Activated naive CD4-positive, alpha-beta T cell treated with anti-CD3 and anti-CD28 coated beads for 36 hours (primary cell): Measurements from ENCODE around the gene PIK3CG. TPM values are rescaled to one million over a fixed set of nuclear protein-coding genes. Genes with fewer than 3 reads are reported as not detected.
"Not testable (repeated sequence)": the region's sequence is repeated elsewhere in the genome, so short reads cannot be mapped to it uniquely, and the experiment has no call there.

Experiments used
- CTCF ChIA-PET: fragments of 350-600 bp; sonication (Branson Sonifier 250); formaldehyde crosslinking; loops from one replicate; lab custom pipeline; 2021; ENCODE audit warnings: antibody characterized with exemption; lab: Charles Lee
- DNase-seq: peaks from one replicate; pipeline ENCODE4 v3.0.0-alpha.2; 2020
- H3K27ac Mint-ChIP-seq: one replicate; pipeline ENCODE4 v1.8.0; 2021; ENCODE audit warnings: mild to moderate bottlenecking, mixed read lengths
- H3K27me3 Mint-ChIP-seq: one replicate; pipeline ENCODE4 v1.8.0; 2021; ENCODE audit warnings: low read depth, mixed read lengths
- H3K36me3 Mint-ChIP-seq: one replicate; pipeline ENCODE4 v1.8.0; 2021; ENCODE audit warnings: low read depth, mixed read lengths
- H3K4me1 Mint-ChIP-seq: one replicate; pipeline ENCODE4 v1.8.0; 2021; ENCODE audit warnings: low read depth, mixed read lengths
- H3K4me3 Mint-ChIP-seq: one replicate; pipeline ENCODE4 v1.8.0; 2021; ENCODE audit warnings: mild to moderate bottlenecking, moderate library complexity, mixed read lengths
- H3K9me3 Mint-ChIP-seq: one replicate; pipeline ENCODE4 v1.8.0; 2021; ENCODE audit warnings: mixed read lengths
- intact Hi-C: fragments of 100-400 bp; cut with micrococcal nuclease; formaldehyde crosslinking; loops from one replicate; pipeline ENCODE4 v1.15.1; 2023
- total RNA-seq, 2 experiments: library from RNA; stranded (reverse); gene quantifications; one replicate each; pipeline ENCODE4 v1.2.3, GENCODE V29; 2021

PIK3CG gene
- total RNA-seq, 2 experiments from 2014 or later, result 3.6 to 3.8 TPM

GRCh38 chr7:106896231-106896630 is 31.1 kb downstream of the PIK3CG start:
- peaks cover 39% of the 10 kb centered on the region for H3K36me3 Mint-ChIP-seq
- intact Hi-C loops, result no loop called here
- H3K27ac Mint-ChIP-seq, result no peak overlapping the region
- H3K4me1 Mint-ChIP-seq, result peaks cover 28% of the 10 kb centered on the region
- no peaks in the 10 kb centered on the region for H3K27me3 Mint-ChIP-seq
- CTCF ChIA-PET, result no interaction called here
- no peak overlapping the region for H3K4me3 Mint-ChIP-seq
- no peak for DNase-seq
- peaks cover 10% of the 10 kb centered on the region for H3K9me3 Mint-ChIP-seq

- intact Hi-C loops, H3K9me3 Mint-ChIP-seq, H3K27ac Mint-ChIP-seq, CTCF ChIA-PET, H3K27me3 Mint-ChIP-seq, H3K4me3 Mint-ChIP-seq, DNase-seq: not testable (repeated sequence)
- Mint-ChIP-seq H3K36me3 (peaks cover 41% of the 10 kb centered on the region), H3K4me1 (peaks cover 35% of the 10 kb centered on the region)
Observed at GRCh38 chr7:106897553-106897952, 32.5 kb downstream of the PIK3CG start.

- CTCF ChIA-PET, intact Hi-C loops, H3K4me3 Mint-ChIP-seq, DNase-seq, H3K27ac Mint-ChIP-seq, H3K9me3 Mint-ChIP-seq, H3K27me3 Mint-ChIP-seq: not testable (repeated sequence)
- H3K36me3 Mint-ChIP-seq, result peaks cover 38% of the 10 kb centered on the region
- H3K4me1 Mint-ChIP-seq, result peaks cover 35% of the 10 kb centered on the region
Observed at GRCh38 chr7:106898967-106899366, 33.9 kb downstream of the PIK3CG start.

- Mint-ChIP-seq H3K27me3 (no peaks in the 10 kb centered on the region), H3K27ac (no peak overlapping the region), H3K4me1 (peaks cover 34% of the 10 kb centered on the region), H3K9me3 (peaks cover 10% of the 10 kb centered on the region), H3K4me3 (no peak overlapping the region), H3K36me3 (peaks cover 39% of the 10 kb centered on the region)
- intact Hi-C loops, result no loop called here
- CTCF ChIA-PET, result interaction anchor here (0.7 to 1.1 kb wide), 3 partner anchors 44 to 182 kb away, joined by 3 read pairs; no protein-coding TSS in a partner anchor
- no peak for DNase-seq
Observed at GRCh38 chr7:106901828-106902441, 36.9 kb downstream of the PIK3CG start.

- CTCF ChIA-PET, result no interaction called here
- no peak overlapping the region for H3K4me3 Mint-ChIP-seq
- no peak for DNase-seq
- no peaks in the 10 kb centered on the region for H3K9me3 Mint-ChIP-seq
- no peaks in the 10 kb centered on the region for H3K27me3 Mint-ChIP-seq
- intact Hi-C loops, result no loop called here
- peaks cover 14% of the 10 kb centered on the region for H3K36me3 Mint-ChIP-seq
- H3K27ac Mint-ChIP-seq, result no peak overlapping the region
- peaks cover 12% of the 10 kb centered on the region for H3K4me1 Mint-ChIP-seq
Observed at GRCh38 chr7:106905734-106906133, 40.7 kb downstream of the PIK3CG start.

GRCh38 chr7:106911959-106912358 is 46.9 kb downstream of the PIK3CG start:
- Mint-ChIP-seq H3K9me3 (peaks cover 2% of the 10 kb centered on the region), H3K4me3 (no peak overlapping the region), H3K36me3 (peaks cover 5% of the 10 kb centered on the region), H3K27ac (no peak overlapping the region), H3K27me3 (no peaks in the 10 kb centered on the region), H3K4me1 (no peaks in the 10 kb centered on the region)
- CTCF ChIA-PET, result no interaction called here
- intact Hi-C loops, result no loop called here
- DNase-seq, result no peak

GRCh38 chr7:106914018-106914607 is 49.0 kb downstream of the PIK3CG start:
- H3K4me3 Mint-ChIP-seq, result no peak overlapping the region
- no peaks in the 10 kb centered on the region for H3K27me3 Mint-ChIP-seq
- peaks cover 4% of the 10 kb centered on the region for H3K36me3 Mint-ChIP-seq
- no peaks in the 10 kb centered on the region for H3K4me1 Mint-ChIP-seq
- no peak for DNase-seq
- CTCF ChIA-PET, result interaction anchor here (0.6 kb wide), 1 partner anchor 143 kb away, joined by 3 read pairs; no protein-coding TSS in a partner anchor
- intact Hi-C loops, result no loop called here
- no peak overlapping the region for H3K27ac Mint-ChIP-seq
- peaks cover 3% of the 10 kb centered on the region for H3K9me3 Mint-ChIP-seq

GRCh38 chr7:106915407-106915806 is 50.3 kb downstream of the PIK3CG start:
- H3K27ac Mint-ChIP-seq, result no peak overlapping the region
- CTCF ChIA-PET, result no interaction called here
- peaks cover 13% of the 10 kb centered on the region for H3K9me3 Mint-ChIP-seq
- no peaks in the 10 kb centered on the region for H3K27me3 Mint-ChIP-seq
- DNase-seq, result no peak
- peaks cover 4% of the 10 kb centered on the region for H3K36me3 Mint-ChIP-seq
- intact Hi-C loops, result no loop called here
- H3K4me1 Mint-ChIP-seq, result no peaks in the 10 kb centered on the region
- no peak overlapping the region for H3K4me3 Mint-ChIP-seq

GRCh38 chr7:106915873-106916272 is 50.8 kb downstream of the PIK3CG start:
- no peaks in the 10 kb centered on the region for H3K4me1 Mint-ChIP-seq
- no peaks in the 10 kb centered on the region for H3K27me3 Mint-ChIP-seq
- H3K27ac Mint-ChIP-seq, result no peak overlapping the region
- H3K4me3 Mint-ChIP-seq, result no peak overlapping the region
- no peak for DNase-seq
- peaks cover 4% of the 10 kb centered on the region for H3K36me3 Mint-ChIP-seq
- intact Hi-C loops, result no loop called here
- CTCF ChIA-PET, result no interaction called here
- peaks cover 16% of the 10 kb centered on the region for H3K9me3 Mint-ChIP-seq

- CTCF ChIA-PET, result no interaction called here
- H3K27me3 Mint-ChIP-seq, result no peaks in the 10 kb centered on the region
Observed at GRCh38 chr7:106916679-106917078, 51.6 kb downstream of the PIK3CG start.

GRCh38 chr7:106918991-106919390 is 53.9 kb downstream of the PIK3CG start:
- Mint-ChIP-seq H3K9me3 (peaks cover 41% of the 10 kb centered on the region), H3K4me3 (no peak overlapping the region), H3K27me3 (no peaks in the 10 kb centered on the region), H3K4me1 (no peaks in the 10 kb centered on the region), H3K27ac (no peak overlapping the region), H3K36me3 (peaks cover 2% of the 10 kb centered on the region)
- intact Hi-C loops, result no loop called here
- CTCF ChIA-PET, result no interaction called here
- no peak for DNase-seq

More at GRCh38 chr7:106916679-106917078, 51.6 kb downstream of the PIK3CG start:
- intact Hi-C loops, result no loop called here
- Mint-ChIP-seq H3K36me3 (peaks cover 4% of the 10 kb centered on the region), H3K4me1 (no peaks in the 10 kb centered on the region), H3K4me3 (no peak overlapping the region), H3K9me3 (peaks cover 24% of the 10 kb centered on the region), H3K27ac (no peak overlapping the region)
- no peak for DNase-seq

GRCh38 chr7:106924468-106924867 is 59.4 kb downstream of the PIK3CG start:
- intact Hi-C loops, result not testable (repeated sequence)

GRCh38 chr7:106926892-106927291 is 61.8 kb downstream of the PIK3CG start:
- no peaks in the 10 kb centered on the region for H3K36me3 Mint-ChIP-seq
- H3K27ac Mint-ChIP-seq, result no peak overlapping the region
- no peaks in the 10 kb centered on the region for H3K27me3 Mint-ChIP-seq
- H3K4me3 Mint-ChIP-seq, result no peak overlapping the region
- intact Hi-C loops, result no loop called here
- no peaks in the 10 kb centered on the region for H3K4me1 Mint-ChIP-seq
- no peak for DNase-seq
- peaks cover 18% of the 10 kb centered on the region for H3K9me3 Mint-ChIP-seq
- CTCF ChIA-PET, result interaction anchor here (1.2 kb wide), 1 partner anchor 24 kb away, joined by 4 read pairs; no protein-coding TSS in a partner anchor

More at GRCh38 chr7:106924468-106924867, 59.4 kb downstream of the PIK3CG start:
- H3K9me3 Mint-ChIP-seq, result peaks cover 40% of the 10 kb centered on the region
- H3K27ac Mint-ChIP-seq, H3K27me3 Mint-ChIP-seq, H3K4me1 Mint-ChIP-seq, H3K4me3 Mint-ChIP-seq, DNase-seq, H3K36me3 Mint-ChIP-seq, CTCF ChIA-PET: not testable (repeated sequence)
